ENCODE results near the gene SUSD1. TPM values are rescaled to one million over a fixed set of nuclear protein-coding genes. Genes with fewer than 3 reads are reported as not detected.

The SUSD1 gene
- total RNA-seq, 1 donor from 2014 or later: 13.0 TPM

DNA sequence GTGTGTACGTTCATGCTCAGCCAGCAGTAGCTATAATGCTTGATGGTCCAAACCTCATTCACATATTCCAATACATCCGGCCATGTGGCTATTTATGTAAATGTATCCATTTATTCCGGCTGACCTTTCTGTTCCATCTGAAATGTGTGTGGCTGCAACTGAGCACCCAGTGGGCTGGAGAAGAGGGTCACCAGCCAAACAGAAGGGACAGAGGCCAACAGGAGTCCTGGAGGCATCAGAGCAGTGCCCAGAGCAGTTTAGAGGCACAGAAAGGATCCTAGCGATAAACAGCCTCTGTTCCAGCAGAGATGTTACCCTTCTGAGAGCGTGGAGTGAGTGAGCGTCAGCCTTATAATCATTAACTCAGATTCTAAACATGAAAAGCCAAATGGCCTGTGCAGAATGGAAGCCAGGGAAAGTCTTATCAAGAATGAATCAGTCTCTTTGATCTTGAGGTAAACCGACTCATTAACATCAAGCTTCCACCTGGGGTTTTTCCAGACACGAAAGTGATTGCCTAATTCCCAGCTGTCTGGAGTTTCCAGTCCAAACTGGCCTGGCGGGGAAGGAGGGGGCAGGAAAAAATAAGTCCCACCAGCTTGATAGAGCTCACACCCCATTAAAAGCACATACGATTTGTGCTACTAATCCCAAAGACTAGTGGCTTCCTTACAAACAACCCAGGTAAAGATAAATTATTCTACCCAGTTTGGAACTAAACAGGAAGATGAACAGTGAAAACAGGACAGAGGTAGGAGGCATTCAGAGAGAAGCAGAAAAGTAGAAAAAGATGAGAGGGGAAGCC is 55.7 kb downstream of the SUSD1 start:
- H3K9me3 ChIP-seq: no peaks in the 10 kb centered on the region
- peaks cover 3 to 13% of the 10 kb centered on the region in 2 donors for H3K36me3 ChIP-seq
- TF ChIP-seq, protein P1, sequence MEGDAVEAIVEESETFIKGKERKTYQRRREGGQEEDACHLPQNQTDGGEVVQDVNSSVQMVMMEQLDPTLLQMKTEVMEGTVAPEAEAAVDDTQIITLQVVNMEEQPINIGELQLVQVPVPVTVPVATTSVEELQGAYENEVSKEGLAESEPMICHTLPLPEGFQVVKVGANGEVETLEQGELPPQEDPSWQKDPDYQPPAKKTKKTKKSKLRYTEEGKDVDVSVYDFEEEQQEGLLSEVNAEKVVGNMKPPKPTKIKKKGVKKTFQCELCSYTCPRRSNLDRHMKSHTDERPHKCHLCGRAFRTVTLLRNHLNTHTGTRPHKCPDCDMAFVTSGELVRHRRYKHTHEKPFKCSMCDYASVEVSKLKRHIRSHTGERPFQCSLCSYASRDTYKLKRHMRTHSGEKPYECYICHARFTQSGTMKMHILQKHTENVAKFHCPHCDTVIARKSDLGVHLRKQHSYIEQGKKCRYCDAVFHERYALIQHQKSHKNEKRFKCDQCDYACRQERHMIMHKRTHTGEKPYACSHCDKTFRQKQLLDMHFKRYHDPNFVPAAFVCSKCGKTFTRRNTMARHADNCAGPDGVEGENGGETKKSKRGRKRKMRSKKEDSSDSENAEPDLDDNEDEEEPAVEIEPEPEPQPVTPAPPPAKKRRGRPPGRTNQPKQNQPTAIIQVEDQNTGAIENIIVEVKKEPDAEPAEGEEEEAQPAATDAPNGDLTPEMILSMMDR (IDR thresholded peaks at IDR 0.05): no peak
- intact Hi-C loops (cut with DNase I): no loop called here
- DNase-seq (ENCODE audit: low spot score in 2 of 2): no peak
- H3K27ac ChIP-seq: no peak overlapping the region
- H3K4me1 ChIP-seq: no peaks in the 10 kb centered on the region
- no peak overlapping the region for H3K4me3 ChIP-seq
- no peaks in the 10 kb centered on the region for H3K27me3 ChIP-seq

DNA sequence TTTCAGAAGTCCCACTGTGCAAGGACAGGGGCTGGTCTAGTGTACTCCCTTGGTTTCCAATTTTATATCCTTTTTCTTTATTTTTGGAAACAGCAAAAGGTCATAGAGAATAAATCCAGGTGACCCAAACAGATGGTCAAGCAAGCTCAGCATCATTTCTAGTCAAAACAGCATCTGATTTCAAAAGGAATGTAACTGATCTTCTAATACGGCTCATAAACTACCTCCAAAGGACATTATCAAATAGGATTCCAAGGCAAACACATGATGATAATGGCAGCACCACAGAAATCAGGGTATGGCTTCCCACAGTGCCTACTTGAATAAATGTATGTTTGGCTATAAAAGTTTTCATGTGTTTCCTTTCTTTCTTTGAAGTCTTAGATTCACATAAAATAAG is 57.1 kb downstream of the SUSD1 start:
- TF ChIP-seq, protein P1 (IDR thresholded peaks at IDR 0.05): no peak
- H3K4me1 ChIP-seq: no peaks in the 10 kb centered on the region
- no peak overlapping the region for H3K4me3 ChIP-seq
- H3K36me3 ChIP-seq: peaks cover 0 to under 1% of the 10 kb centered on the region in 2 donors
- intact Hi-C loops (cut with DNase I): no loop called here
- DNase-seq (ENCODE audit: low spot score in 2 of 2): no peak
- no peaks in the 10 kb centered on the region for H3K9me3 ChIP-seq
- no peak overlapping the region for H3K27ac ChIP-seq
- no peaks in the 10 kb centered on the region for H3K27me3 ChIP-seq

DNA sequence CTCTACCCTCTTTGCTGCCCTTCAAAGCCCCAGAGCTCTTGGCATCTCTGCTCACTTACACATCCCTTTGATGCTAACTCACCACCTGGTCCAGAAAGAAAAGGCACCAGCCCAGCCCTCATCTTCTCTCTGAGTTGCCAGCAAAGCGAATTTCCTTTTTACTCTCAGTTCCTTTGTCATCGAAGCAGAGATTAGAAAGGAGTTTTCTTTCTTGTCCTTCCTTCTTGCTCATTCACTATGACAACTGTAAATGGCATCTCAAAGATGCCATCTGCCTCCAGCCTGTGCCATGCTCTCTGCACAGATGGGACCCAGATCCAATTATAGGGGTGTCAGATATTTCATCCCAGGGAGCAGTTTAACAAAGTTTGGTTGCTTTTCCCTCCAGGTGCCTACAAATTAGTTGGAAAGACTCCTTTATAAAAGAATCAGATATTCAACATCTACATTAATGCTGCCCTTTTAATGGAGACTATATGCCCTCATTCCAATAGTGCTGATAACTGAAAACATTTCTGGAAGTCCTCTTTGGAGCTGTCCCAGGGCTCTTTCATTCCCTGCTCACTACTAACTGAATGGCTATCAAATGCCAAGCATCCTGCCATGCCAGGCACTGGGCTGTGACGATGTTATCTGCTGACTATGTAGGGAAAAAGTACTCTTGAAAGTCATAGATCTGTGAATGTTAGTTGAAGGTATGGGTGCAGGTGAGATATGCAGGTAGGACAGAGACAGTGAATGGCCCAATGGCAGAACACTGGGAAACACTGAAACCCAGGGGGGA is 58.9 kb downstream of the SUSD1 start:
- no peak for DNase-seq (ENCODE audit: low spot score in 2 of 2)
- intact Hi-C loops (cut with DNase I): no loop called here
- Histone ChIP-seq H3K4me1 (no peaks in the 10 kb centered on the region), H3K27ac (no peak overlapping the region), H3K9me3 (no peaks in the 10 kb centered on the region), H3K4me3 (no peak overlapping the region), H3K36me3 (peaks cover 0 to 3% of the 10 kb centered on the region in 2 donors), H3K27me3 (no peaks in the 10 kb centered on the region)
- TF ChIP-seq, protein P1 (IDR thresholded peaks at IDR 0.05): no peak

DNA sequence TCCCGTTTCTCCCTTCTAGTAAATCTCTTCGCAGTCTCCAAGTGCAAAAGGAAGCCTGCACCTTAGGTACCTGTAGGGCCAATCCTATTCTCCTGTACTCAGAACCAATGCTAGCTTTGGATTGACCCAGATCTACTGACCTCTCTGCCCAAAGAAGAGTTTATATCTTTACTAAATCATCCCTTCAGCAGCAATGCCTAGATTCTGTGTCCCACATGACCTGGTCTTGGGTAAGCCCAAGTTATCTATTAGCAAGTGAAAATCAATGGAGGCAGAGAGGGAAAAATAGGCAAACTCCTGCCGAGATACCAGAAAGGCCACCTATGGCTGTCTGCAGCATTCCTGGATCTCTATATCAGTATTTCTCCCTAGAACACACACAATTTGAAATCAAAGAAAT is 60.0 kb downstream of the SUSD1 start:
- Histone ChIP-seq H3K4me3 (no peak overlapping the region), H3K36me3 (peaks cover 0 to 7% of the 10 kb centered on the region in 2 donors), H3K27ac (no peak overlapping the region), H3K27me3 (no peaks in the 10 kb centered on the region), H3K9me3 (no peaks in the 10 kb centered on the region), H3K4me1 (no peaks in the 10 kb centered on the region)
- intact Hi-C loops (cut with DNase I): no loop called here
- TF ChIP-seq, protein P1 (IDR thresholded peaks at IDR 0.05): no peak
- no peak for DNase-seq (ENCODE audit: low spot score in 2 of 2)

DNA sequence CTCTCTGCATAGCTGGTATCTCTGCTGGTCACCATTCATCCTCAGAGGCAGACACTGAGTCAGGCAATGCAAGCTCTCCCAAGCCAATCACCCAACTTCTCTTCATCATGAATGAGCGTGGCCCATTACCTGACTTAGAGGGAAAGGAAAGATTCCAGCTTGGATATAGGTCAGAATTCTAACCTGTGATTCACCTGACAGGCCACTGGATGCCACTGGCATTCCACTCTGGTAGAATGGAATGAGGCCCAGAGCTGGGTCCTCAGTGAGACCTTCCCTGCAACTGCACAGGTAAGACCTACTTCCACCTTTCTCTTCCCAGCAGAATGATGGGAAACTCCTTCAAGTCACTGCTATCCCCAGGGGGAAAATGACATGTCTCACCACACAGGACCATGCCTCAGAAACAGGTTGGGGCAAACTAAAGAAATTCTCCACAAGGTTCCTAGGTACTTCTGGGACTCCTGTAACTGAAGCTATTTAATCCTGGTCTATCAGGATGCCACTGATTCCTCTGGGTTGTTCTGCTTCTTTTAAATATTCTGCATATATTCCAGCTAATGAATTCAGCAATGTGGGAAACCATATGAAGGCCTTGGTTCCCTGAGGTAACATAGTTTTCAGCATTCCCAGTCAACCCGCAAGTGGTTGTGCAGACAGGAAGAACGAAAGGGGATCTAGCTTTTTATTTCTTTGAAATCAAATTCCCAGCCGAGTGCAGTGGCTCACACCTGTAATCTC is 62.0 kb downstream of the SUSD1 start:
- Histone ChIP-seq H3K27ac (no peak overlapping the region), H3K9me3 (no peaks in the 10 kb centered on the region), H3K4me3 (no peak overlapping the region), H3K4me1 (no peaks in the 10 kb centered on the region), H3K36me3 (peaks cover 0 to 7% of the 10 kb centered on the region in 2 donors), H3K27me3 (no peaks in the 10 kb centered on the region)
- intact Hi-C loops (cut with DNase I): no loop called here
- TF ChIP-seq, protein P1 (IDR thresholded peaks at IDR 0.05): peak in 2 of 3 experiments; percentile 14 to 22
- no peak for DNase-seq (ENCODE audit: low spot score in 2 of 2)

All from ascending aorta (tissue), 2 donors.